ENCODE results near the gene PINLYP. TPM values are rescaled to one million over a fixed set of nuclear protein-coding genes. Genes with fewer than 3 reads are reported as not detected.

The PINLYP gene
- total and polyA plus RNA-seq, 2 of the 13 experiments (the other 11 are each of a cell fraction or from before 2014, with no cell fraction given): 0.21 to 0.24 TPM

DNA sequence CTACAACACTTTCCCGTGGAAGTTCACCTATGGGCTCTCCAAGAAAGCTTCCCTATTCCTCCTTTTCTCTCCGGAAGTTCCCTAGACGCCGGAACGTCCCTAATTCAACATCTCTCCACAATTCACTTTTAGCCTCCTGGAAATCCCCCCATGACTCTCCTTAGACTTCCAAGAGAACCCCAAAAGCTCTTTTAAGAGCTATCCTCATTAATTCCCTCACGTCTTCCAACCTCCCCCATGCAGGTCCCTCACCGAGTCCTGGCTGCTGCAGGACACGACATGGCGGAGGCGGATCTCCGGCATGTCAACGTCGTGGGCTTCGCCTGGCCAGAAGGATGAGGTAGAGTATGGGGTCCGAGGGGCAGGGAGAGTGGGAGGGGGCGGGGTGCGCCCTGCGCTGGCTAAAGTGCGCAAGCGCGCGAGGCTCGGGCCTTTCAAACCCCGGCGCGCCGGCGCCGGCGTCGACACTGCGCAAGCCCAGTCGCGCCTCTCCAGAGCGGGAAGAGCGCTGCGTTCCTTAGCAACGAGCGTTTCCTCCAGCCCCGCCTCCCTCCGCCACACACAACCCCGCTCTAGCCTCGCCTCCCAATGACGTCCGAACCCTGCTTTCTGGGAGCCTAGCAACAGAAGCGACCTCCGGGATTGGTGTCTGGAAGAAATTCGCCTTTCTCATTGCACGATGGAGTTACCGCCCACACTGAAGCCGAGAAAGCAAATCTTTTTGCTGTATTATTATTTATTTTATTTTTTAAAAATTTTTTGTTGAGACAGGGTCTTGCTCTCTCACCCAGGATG lies at the start of gene PINLYP, which contains the start of gene XRCC1 (continued):
- TF ChIP-seq, protein P1, sequence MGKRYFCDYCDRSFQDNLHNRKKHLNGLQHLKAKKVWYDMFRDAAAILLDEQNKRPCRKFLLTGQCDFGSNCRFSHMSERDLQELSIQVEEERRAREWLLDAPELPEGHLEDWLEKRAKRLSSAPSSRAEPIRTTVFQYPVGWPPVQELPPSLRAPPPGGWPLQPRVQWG (CRISPR knock-in tag; IDR thresholded peaks at IDR 0.05; ENCODE audit: borderline replicate concordance, low read depth): no peak
- no peak for TF ChIP-seq KAT2B (IDR thresholded peaks at IDR 0.05; ENCODE audit: borderline replicate concordance, low read depth, low read length)
- no peak for TF ChIP-seq ZSCAN25 (CRISPR knock-in tag; IDR thresholded peaks at IDR 0.05)
- no peak for TF ChIP-seq ZNF205 (CRISPR knock-in tag; IDR thresholded peaks at IDR 0.05)
- TF ChIP-seq, protein P2, sequence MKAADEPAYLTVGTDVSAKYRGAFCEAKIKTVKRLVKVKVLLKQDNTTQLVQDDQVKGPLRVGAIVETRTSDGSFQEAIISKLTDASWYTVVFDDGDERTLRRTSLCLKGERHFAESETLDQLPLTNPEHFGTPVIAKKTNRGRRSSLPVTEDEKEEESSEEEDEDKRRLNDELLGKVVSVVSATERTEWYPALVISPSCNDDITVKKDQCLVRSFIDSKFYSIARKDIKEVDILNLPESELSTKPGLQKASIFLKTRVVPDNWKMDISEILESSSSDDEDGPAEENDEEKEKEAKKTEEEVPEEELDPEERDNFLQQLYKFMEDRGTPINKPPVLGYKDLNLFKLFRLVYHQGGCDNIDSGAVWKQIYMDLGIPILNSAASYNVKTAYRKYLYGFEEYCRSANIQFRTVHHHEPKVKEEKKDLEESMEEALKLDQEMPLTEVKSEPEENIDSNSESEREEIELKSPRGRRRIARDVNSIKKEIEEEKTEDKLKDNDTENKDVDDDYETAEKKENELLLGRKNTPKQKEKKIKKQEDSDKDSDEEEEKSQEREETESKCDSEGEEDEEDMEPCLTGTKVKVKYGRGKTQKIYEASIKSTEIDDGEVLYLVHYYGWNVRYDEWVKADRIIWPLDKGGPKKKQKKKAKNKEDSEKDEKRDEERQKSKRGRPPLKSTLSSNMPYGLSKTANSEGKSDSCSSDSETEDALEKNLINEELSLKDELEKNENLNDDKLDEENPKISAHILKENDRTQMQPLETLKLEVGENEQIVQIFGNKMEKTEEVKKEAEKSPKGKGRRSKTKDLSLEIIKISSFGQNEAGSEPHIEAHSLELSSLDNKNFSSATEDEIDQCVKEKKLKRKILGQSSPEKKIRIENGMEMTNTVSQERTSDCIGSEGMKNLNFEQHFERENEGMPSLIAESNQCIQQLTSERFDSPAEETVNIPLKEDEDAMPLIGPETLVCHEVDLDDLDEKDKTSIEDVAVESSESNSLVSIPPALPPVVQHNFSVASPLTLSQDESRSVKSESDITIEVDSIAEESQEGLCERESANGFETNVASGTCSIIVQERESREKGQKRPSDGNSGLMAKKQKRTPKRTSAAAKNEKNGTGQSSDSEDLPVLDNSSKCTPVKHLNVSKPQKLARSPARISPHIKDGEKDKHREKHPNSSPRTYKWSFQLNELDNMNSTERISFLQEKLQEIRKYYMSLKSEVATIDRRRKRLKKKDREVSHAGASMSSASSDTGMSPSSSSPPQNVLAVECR (CRISPR knock-in tag; IDR thresholded peaks at IDR 0.05; ENCODE audit: borderline replicate concordance): peak; percentile 85
- TF ChIP-seq, protein P3, sequence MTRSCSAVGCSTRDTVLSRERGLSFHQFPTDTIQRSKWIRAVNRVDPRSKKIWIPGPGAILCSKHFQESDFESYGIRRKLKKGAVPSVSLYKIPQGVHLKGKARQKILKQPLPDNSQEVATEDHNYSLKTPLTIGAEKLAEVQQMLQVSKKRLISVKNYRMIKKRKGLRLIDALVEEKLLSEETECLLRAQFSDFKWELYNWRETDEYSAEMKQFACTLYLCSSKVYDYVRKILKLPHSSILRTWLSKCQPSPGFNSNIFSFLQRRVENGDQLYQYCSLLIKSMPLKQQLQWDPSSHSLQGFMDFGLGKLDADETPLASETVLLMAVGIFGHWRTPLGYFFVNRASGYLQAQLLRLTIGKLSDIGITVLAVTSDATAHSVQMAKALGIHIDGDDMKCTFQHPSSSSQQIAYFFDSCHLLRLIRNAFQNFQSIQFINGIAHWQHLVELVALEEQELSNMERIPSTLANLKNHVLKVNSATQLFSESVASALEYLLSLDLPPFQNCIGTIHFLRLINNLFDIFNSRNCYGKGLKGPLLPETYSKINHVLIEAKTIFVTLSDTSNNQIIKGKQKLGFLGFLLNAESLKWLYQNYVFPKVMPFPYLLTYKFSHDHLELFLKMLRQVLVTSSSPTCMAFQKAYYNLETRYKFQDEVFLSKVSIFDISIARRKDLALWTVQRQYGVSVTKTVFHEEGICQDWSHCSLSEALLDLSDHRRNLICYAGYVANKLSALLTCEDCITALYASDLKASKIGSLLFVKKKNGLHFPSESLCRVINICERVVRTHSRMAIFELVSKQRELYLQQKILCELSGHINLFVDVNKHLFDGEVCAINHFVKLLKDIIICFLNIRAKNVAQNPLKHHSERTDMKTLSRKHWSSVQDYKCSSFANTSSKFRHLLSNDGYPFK (CRISPR knock-in tag; IDR thresholded peaks at IDR 0.05; ENCODE audit: borderline replicate concordance): 0 out of 2 replicates have a peak, but pooled peaks have one; percentile 35
- TF ChIP-seq, protein P4, sequence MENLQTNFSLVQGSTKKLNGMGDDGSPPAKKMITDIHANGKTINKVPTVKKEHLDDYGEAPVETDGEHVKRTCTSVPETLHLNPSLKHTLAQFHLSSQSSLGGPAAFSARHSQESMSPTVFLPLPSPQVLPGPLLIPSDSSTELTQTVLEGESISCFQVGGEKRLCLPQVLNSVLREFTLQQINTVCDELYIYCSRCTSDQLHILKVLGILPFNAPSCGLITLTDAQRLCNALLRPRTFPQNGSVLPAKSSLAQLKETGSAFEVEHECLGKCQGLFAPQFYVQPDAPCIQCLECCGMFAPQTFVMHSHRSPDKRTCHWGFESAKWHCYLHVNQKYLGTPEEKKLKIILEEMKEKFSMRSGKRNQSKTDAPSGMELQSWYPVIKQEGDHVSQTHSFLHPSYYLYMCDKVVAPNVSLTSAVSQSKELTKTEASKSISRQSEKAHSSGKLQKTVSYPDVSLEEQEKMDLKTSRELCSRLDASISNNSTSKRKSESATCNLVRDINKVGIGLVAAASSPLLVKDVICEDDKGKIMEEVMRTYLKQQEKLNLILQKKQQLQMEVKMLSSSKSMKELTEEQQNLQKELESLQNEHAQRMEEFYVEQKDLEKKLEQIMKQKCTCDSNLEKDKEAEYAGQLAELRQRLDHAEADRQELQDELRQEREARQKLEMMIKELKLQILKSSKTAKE (CRISPR knock-in tag; IDR thresholded peaks at IDR 0.05; ENCODE audit: borderline replicate concordance): no peak
- TF ChIP-seq YY1 (IDR thresholded peaks at IDR 0.05; ENCODE audit: insufficient read depth, insufficient replicate concordance, low read depth, low read length): peak; percentile 76
- no peak for TF ChIP-seq FOXJ3 (CRISPR knock-in tag; IDR thresholded peaks at IDR 0.05; ENCODE audit: borderline replicate concordance)
- TF ChIP-seq NFYB (CRISPR knock-in tag; IDR thresholded peaks at IDR 0.05): peak; percentile 62
- no peak for TF ChIP-seq ZNF224 (CRISPR knock-in tag; IDR thresholded peaks at IDR 0.05)
- TF ChIP-seq MIER2 (CRISPR knock-in tag; IDR thresholded peaks at IDR 0.05): no peak
- no peak for TF ChIP-seq ZNF138 (CRISPR knock-in tag; IDR thresholded peaks at IDR 0.05; ENCODE audit: low read depth)
- peak; percentile 50; the same call in 1 of the 2 replicates for TF ChIP-seq ZFY (CRISPR knock-in tag; IDR thresholded peaks at IDR 0.05)
- TF ChIP-seq REPIN1 (CRISPR knock-in tag; IDR thresholded peaks at IDR 0.05; ENCODE audit: borderline replicate concordance, low read depth): no peak
- TF ChIP-seq, protein P5, sequence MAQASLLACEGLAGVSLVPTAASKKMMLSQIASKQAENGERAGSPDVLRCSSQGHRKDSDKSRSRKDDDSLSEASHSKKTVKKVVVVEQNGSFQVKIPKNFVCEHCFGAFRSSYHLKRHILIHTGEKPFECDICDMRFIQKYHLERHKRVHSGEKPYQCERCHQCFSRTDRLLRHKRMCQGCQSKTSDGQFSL (CRISPR knock-in tag; IDR thresholded peaks at IDR 0.05): no peak
- TF ChIP-seq ZNF12 (CRISPR knock-in tag; IDR thresholded peaks at IDR 0.05): no peak
- no peak for TF ChIP-seq ZNF776 (CRISPR knock-in tag; IDR thresholded peaks at IDR 0.05)
- no peak for TF ChIP-seq ZNF7 (CRISPR knock-in tag; IDR thresholded peaks at IDR 0.05)

Data from HepG2 (cell line).